HG03439 (cell line): ENCODE data around the gene MUC4.
A peak's percentile ranks its signal among the peaks of the same experiment; 100 is the strongest.

Source experiments
- ATAC-seq: cut with Tn5 transposase; IDR thresholded peaks from one replicate; pipeline ENCODE4 v1.9.1; 2021; ENCODE audit warnings: mild to moderate bottlenecking, moderate library complexity; ENCODE audit not compliant: unreplicated experiment

The MUC4 gene

DNA sequence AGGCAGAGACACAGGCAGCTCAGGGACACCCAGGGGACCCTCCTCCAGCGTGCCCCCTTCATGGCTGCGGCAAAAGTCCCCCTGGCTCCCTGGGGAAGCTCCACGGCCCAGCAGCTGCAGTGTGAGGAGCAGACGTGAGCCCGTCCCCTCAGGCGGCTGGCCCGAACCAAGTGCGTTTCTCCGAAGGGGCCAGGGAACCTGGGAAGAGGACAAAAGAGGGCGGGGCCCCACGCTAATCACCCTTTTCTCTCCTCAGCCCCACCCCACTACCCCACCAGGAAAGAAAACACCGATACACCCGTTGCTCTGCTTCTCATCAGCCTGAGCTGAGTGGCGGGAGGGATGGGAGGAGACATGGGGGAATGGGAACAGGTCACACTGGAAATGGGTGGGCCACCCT is at the start of gene MUC4:
Gene MUC4 (minus strand): TSS at position 174 of the 400 bp plus-strand sequence. CDS start 112 bp downstream, at position 62.
- no peak for ATAC-seq

GRCh38 chr3:195860456-195860855 is 48.7 kb upstream of the MUC4 start:
- ATAC-seq: no peak

DNA sequence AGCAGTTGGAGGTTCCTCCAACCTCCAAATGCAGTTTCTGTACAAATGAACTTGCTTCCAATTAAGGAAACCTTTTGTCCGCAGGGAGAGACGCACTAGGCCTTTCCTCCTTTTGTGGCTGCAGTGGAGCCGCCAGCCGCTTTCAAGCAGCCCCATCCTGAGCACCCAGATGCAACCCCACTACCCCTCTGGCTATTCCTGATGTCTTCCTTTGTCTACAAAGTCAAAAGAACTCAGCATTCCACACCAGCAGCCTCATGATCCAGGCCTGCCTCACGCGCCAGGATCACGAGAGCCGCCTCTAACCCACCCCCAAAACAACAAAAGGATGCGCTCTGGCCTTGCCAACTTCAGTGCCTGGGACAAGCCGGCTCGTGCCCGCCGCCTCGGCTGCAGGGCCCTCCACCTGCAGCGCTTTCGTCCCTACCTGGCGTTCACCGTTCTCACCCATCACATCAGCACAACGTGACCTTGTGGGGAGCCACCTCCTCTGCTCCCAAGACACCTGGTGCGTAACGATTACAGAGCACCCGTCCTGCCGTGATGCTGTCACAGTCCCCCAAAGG is 48.2 kb upstream of the MUC4 start:
- no peak for ATAC-seq

DNA sequence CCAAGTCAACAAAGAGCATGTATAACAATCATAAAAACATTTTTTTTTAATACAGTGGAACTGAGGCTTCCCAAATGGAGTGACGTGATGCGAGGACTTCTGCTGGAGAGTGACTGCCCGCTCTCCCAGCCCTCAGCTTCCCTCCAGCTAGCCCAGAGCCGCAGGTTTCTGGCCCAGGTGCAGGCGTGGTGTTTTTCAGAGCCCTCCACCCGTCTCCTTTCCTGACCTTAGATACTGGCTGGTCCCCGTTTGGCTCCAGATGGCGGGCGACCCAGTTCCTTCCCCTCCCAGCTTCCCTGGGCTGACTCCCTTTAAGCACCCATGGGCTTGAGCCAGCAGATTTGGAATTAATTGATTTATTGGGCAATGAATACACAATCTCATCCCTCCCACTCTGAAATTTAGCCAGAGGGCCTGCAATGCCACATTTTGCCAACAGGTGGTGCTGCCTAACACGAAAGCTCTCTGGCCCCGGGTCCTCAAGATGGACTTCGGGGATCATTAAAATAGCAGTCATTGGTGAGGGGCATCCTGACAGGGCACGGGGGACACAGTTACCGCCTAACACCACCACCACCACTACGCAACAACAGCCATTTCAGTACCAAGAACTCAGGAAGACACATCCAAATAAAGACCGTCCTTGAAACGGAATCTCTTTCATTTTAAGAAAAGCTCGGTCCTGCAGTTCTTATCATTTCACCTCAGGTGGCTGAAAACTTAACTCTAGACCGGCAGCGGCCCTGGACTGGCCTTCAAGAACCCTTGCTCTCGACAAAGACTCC is 47.5 kb upstream of the MUC4 start:
- ATAC-seq: no peak

GRCh38 chr3:195856410-195857084 is 44.8 kb upstream of the MUC4 start:
- no peak for ATAC-seq

DNA sequence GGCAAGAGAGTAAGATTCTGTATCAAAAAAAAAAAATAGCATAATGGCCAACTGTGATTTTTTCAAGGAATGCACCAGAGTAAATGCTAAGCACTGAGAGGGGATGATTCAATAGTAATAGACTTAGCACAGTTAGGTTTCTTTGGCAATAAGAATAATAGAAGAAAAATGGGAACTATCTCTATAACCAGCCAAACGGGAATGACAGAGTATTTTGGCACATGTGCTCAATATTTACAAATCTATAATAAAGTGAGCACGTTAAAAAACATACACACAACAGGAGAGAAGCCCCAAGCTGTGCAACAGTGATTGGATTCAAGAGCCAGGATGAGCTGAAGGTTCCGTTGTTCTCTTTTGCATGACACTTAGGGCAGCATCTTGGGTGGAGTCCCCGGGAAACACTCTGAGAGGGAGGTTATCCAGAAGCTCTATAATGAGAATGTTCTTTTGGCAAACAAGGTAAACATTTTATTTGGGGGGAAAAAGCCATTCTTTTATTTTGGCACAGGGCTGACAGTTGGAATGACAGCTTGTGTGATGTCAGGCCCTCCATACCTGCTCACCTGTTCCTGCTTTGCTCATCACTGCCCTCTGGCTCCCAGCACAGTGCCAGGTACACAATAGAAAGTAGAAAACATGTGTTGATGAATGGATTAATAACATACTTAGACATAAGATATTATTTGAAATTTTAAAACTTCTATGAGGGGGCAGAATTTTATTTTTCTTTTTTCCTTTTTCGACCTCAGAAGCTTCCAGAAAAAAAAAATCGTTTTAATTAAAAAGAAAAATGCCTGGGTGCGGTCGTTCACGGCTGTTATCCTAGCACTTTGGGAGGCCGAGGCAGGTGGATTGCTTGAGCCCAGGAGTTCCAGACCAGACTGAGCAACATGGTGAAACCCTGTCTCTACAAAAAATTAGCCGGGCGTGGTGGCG is 44.0 kb upstream of the MUC4 start:
- no peak for ATAC-seq

- ATAC-seq: no peak
Measured at GRCh38 chr3:195854628-195855294, 43.0 kb upstream of the MUC4 start.

- ATAC-seq: no peak
Measured at GRCh38 chr3:195853996-195854395, 42.3 kb upstream of the MUC4 start.

DNA sequence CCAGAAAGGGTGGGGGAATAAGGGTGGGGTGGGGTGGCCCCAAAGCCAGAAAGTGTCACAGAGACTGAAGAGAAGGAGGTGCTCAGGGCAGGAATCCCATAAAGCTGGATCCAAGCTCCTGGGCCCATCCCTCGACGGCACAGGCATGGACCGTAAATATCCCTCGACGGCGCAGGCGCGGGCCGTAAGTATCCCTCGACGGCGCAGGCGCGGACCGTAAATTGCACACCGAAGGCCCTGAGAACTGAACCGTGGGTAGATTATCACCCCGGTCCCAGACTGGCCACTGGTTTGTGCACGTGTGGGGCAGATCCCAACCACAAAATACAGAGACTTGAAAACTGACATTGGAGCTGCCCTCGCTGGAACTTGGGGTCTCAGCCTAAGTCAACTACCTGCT is 41.3 kb upstream of the MUC4 start:
- ATAC-seq: no peak

GRCh38 chr3:195850857-195851543 is 39.3 kb upstream of the MUC4 start:
- no peak for ATAC-seq

DNA sequence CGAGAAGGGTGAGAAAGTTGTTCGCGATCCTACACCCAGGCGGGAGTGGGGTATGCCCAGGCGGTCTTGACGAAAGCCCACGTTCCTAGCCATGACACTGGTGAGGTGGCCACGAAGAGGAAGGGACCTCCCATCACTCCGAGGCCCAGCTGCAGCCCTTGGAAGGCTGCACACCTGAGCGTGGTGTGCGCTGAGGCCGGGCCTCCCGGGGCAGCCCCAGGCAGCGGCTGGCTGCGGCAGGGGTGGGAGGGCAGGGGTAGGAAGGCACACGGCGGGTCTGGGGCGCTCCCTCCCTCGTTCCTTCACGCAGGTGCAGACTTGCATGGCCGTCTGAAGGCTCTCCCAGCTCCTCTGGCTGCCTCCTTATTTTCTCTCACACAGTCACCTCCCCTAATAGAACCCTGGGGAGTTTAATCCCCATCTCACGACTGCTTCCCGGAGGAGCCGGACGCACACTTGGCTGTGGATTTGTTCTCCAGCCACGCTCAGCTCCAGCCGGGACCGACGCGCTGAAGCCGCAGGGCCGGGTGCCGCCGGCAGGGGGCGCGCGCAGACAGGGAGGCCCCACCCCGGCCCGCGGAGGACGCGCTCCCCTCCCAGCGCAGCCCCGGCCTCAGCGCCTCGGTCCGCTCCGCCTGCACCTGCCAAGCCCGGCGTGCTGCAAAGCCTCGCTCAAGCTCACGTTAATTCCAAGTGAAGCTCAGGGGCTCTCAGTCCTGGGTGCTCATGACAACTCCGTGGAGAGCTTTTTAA is 37.8 kb upstream of the MUC4 start:
- ATAC-seq: no peak

GRCh38 chr3:195847055-195847950 is 35.6 kb upstream of the MUC4 start:
- no peak for ATAC-seq

- no peak for ATAC-seq
Measured at GRCh38 chr3:195845483-195845882, 33.8 kb upstream of the MUC4 start.

DNA sequence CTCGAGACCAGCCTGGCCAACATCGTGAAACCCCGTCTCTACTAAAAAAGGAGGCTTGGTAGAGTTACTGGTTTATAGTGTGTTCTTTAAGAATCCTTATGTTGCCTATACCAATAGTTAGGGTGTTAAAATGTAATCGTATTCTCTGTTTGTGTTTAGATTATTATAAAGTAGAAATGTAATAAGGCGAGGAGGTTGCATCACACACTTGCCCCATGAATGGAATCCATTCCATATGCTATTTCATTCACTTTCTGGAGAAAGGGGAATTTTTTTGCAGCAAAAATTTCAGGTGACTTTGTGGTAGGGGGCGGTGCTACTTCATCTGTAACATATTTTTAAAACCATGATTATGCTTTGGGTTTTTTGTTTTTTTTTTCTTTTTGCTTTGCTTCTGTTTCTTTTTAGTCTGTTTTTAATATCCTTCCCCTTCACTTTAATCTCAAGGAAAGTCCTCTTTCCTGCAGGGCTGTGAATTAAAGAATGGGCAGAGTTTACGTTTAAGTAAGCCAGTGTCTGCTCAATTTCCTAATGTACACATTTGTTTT is 33.0 kb upstream of the MUC4 start:
- no peak for ATAC-seq

- ATAC-seq: no peak
Measured at GRCh38 chr3:195839260-195840010, 27.7 kb upstream of the MUC4 start.

DNA sequence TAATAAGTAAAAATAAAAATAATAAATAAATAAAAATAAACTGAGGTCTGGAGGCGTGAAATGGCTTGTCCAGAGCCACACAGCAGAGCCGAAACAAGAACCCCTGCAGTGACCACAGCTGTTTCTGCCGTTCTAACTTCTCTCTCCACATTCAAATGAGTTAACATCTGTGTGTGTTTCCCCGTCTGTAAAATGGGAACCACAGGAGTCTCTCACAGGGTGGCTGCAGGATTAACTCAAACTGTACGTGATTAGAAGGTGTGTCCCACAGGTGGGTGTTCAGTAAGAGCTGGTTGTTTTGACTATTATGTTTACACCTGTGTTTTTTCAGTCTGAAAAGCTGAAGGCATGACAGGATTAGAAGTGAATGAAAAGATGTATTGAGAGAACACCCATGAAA is 27.0 kb upstream of the MUC4 start:
- ATAC-seq: peak; percentile 75

GRCh38 chr3:195836476-195837135 is 24.9 kb upstream of the MUC4 start:
- ATAC-seq: no peak
